Measurements from ENCODE around the gene BEX5.

GRCh38 chrX:102115748-102116147 is 40.0 kb downstream of the BEX5 start:
- TF ChIP-seq ZNF274 (IDR thresholded peaks at IDR 0.05; ENCODE audit: low read depth, low read length) (no peak), YY1 (IDR thresholded peaks at IDR 0.05; ENCODE audit: insufficient read depth, insufficient read length) (no peak), SUZ12 (IDR thresholded peaks at IDR 0.05; ENCODE audit: extremely low read depth, insufficient read depth, insufficient read length) (no peak)
